ENCODE results near the gene KLF11.

Gene KLF11

GRCh38 chr2:10095175-10095574, 51.8 kb downstream of the KLF11 start:
- TF ChIP-seq CTCF (IDR thresholded peaks at IDR 0.05; ENCODE audit: low read depth, low read length): no peak
- no peak for DNase-seq (ENCODE audit: low read depth in 2 of 2)
- no peak overlapping the region for H3K4me3 ChIP-seq (replicated peaks in 1 of 2; ENCODE audit: low read depth in 2 of 2, low read length in 2 of 2)

GRCh38 chr2:10096641-10097040, 53.3 kb downstream of the KLF11 start:
- no peak for DNase-seq (ENCODE audit: low read depth in 2 of 2)
- H3K4me3 ChIP-seq (replicated peaks in 1 of 2; ENCODE audit: low read depth in 2 of 2, low read length in 2 of 2): no peak overlapping the region
- no peak for TF ChIP-seq CTCF (IDR thresholded peaks at IDR 0.05; ENCODE audit: low read depth, low read length)

- peak; percentile 98 for TF ChIP-seq CTCF (IDR thresholded peaks at IDR 0.05; ENCODE audit: low read depth, low read length)
- DNase-seq (ENCODE audit: low read depth in 2 of 2): peak; percentile 59 to 69
These were observed 54.2 kb downstream of the KLF11 start for GRCh38 chr2:10097352-10098148.

GRCh38 chr2:10101491-10101890, 58.1 kb downstream of the KLF11 start:
- TF ChIP-seq CTCF (IDR thresholded peaks at IDR 0.05; ENCODE audit: low read depth, low read length): no peak
- no peak overlapping the region for H3K4me3 ChIP-seq (replicated peaks in 1 of 2; ENCODE audit: low read depth in 2 of 2, low read length in 2 of 2)
- DNase-seq (ENCODE audit: low read depth in 2 of 2): no peak

More at GRCh38 chr2:10097352-10098148, 54.2 kb downstream of the KLF11 start:
- H3K4me3 ChIP-seq (replicated peaks in 1 of 2; ENCODE audit: low read depth in 2 of 2, low read length in 2 of 2): no peak overlapping the region

GRCh38 chr2:10103179-10103578, 59.8 kb downstream of the KLF11 start:
- H3K4me3 ChIP-seq (replicated peaks in 1 of 2; ENCODE audit: low read depth in 2 of 2, low read length in 2 of 2): no peak overlapping the region
- no peak for TF ChIP-seq CTCF (IDR thresholded peaks at IDR 0.05; ENCODE audit: low read depth, low read length)
- DNase-seq (ENCODE audit: low read depth in 2 of 2): no peak

All from cardiac fibroblast (primary cell).